GM12878 (cell line): ENCODE measurements around the gene PRKAR2B. TPM values are rescaled to one million over a fixed set of nuclear protein-coding genes. Genes with fewer than 3 reads are reported as not detected.

Experiments used
- ATAC-seq: fragments of 200-7000 bp; cut with Tn5 transposase; 3 replicates; pipeline ENCODE4 v1.9.1; 2020; ENCODE audit warnings: mild to moderate bottlenecking, moderate library complexity
- Bru-seq: library from RNA; stranded (reverse); fragments of 400-500 nt; gene quantifications from one replicate; lab custom pipeline; 2021; lab: Mats Ljungman, UMichigan
- BruChase-seq, 2 experiments: library from RNA; stranded (reverse); fragments of 400-500 nt; gene quantifications; one replicate each; lab custom pipeline; 2021; lab: Mats Ljungman, UMichigan
- BruUV-seq: library from RNA; stranded (reverse); fragments of 400-500 nt; replicated peaks from 2 replicates; lab custom pipeline; 2021; lab: Mats Ljungman, UMichigan
- CTCF ChIA-PET: fragments of 300-600 bp; sonication (Branson Sonifier 250); formaldehyde crosslinking; extraction: SDS; loops from one replicate; lab custom pipeline; 2021; ENCODE audit warnings: inconsistent platforms; lab: Yijun Ruan, JAX
- POLR2A ChIA-PET: fragments of 350-600 bp; formaldehyde crosslinking; extraction: SDS; loops from one replicate; lab custom pipeline; 2021; ENCODE audit warnings: inconsistent platforms; lab: Charles Lee
- RAD21 ChIA-PET: fragments of 300-600 bp; sonication (Branson Sonifier 250); formaldehyde crosslinking; loops from one replicate; lab custom pipeline; 2023; ENCODE audit warnings: antibody characterized with exemption; ENCODE audit not compliant: unreplicated experiment; lab: Charles Lee
- SMC1A ChIA-PET: fragments of 300-600 bp; sonication (Branson Sonifier 250); formaldehyde crosslinking; loops from one replicate; lab custom pipeline; 2023; ENCODE audit not compliant: unreplicated experiment, uncharacterized antibody; lab: Charles Lee
- DNase-seq: peaks from one replicate; pipeline ENCODE4 v3.0.0-alpha.2; 2011; ENCODE audit warnings: low read depth, low spot score
- FAIRE-seq: peaks from 3 replicates; lab custom pipeline; 2011; peaks lifted over from hg19 to GRCh38; lab: Jason Lieb, UNC
- H2AFZ ChIP-seq: 2 replicates; pipeline ENCODE4 v1.6.0; 2011; ENCODE audit warnings: low read depth, low read length, control low read depth; ENCODE audit not compliant: control insufficient read depth
- H3K27ac ChIP-seq: 2 replicates; pipeline ENCODE4 v1.5.1; 2011; ENCODE audit warnings: control low read depth; ENCODE audit not compliant: control insufficient read depth, insufficient read depth
- H3K27me3 ChIP-seq, 2 experiments: replicated peaks in 1 of 2; 2 replicates each; pipeline versions ENCODE4 v1.6.0 to v1.6.1; 2011; ENCODE audit warnings: low read length in 1 of 2; ENCODE audit not compliant: control insufficient read depth in 2 of 2, insufficient read depth in 2 of 2
- H3K36me3 ChIP-seq, 2 experiments: 2 replicates each; pipeline ENCODE4 v1.5.1; 2011; ENCODE audit warnings: low read length in 1 of 2; ENCODE audit not compliant: control insufficient read depth in 2 of 2, insufficient read depth in 2 of 2
- H3K4me1 ChIP-seq: 2 replicates; pipeline ENCODE4 v1.6.1; 2011; ENCODE audit warnings: mild to moderate bottlenecking, low read length, moderate library complexity, mixed read lengths; ENCODE audit not compliant: control insufficient read depth, insufficient read depth
- H3K4me2 ChIP-seq: 2 replicates; pipeline ENCODE4 v1.6.0; 2011; ENCODE audit warnings: control low read depth; ENCODE audit not compliant: control insufficient read depth, insufficient read depth
- H3K4me3 ChIP-seq: fragments of 200-600 bp; sonication (generic); 2 replicates; pipeline ENCODE4 v1.5.1; 2016
- H3K79me2 ChIP-seq: 2 replicates; pipeline ENCODE4 v1.6.0; 2011; ENCODE audit warnings: low read length; ENCODE audit not compliant: control insufficient read depth, insufficient read depth
- H3K9ac ChIP-seq: 2 replicates; pipeline ENCODE4 v1.8.0; 2011; ENCODE audit warnings: low read length, control low read depth, mixed read lengths; ENCODE audit not compliant: control insufficient read depth, insufficient read depth
- H3K9me3 ChIP-seq: replicated peaks from 3 replicates; pipeline ENCODE4 v1.5.1; 2011; ENCODE audit warnings: mild to moderate bottlenecking, low read length; ENCODE audit not compliant: control insufficient read depth, insufficient read depth
- H4K20me1 ChIP-seq: 2 replicates; pipeline ENCODE4 v1.6.0; 2011; ENCODE audit not compliant: control insufficient read depth, insufficient read depth
- ASH2L ChIP-seq: fragments of 300-600, 200-600 bp; sonication (generic); IDR thresholded peaks from 2 replicates; pipeline ENCODE4 v1.6.1; 2017; ENCODE audit warnings: low read depth, mild to moderate bottlenecking, borderline replicate concordance
- BCL11A ChIP-seq: IDR thresholded peaks from 2 replicates; pipeline ENCODE4 v1.6.1; 2011; ENCODE audit warnings: low read depth, low read length
- CHD2 ChIP-seq: IDR thresholded peaks from 2 replicates; pipeline ENCODE4 v1.6.1; 2011; ENCODE audit warnings: low read depth, low read length, improper control_type of control experiment, borderline replicate concordance
- EP300 ChIP-seq, 2 experiments: fragments of 150-350 bp in 1 of 2; IDR thresholded peaks; 2 replicates each; pipeline ENCODE4 v1.6.1; 2011 to 2012; ENCODE audit warnings: low read depth in 2 of 2, low read length in 2 of 2, borderline replicate concordance in 1 of 2, improper control_type of control experiment in 1 of 2, inconsistent platforms in 1 of 2; ENCODE audit not compliant: control insufficient read depth in 1 of 2
- ESRRA ChIP-seq: IDR thresholded peaks from 2 replicates; pipeline ENCODE4 v1.6.1; 2012; ENCODE audit warnings: mild to moderate bottlenecking, low read length, improper control_type of control experiment
- FOS ChIP-seq: IDR thresholded peaks from 3 replicates; pipeline ENCODE4 v1.6.1; 2011; ENCODE audit warnings: borderline replicate concordance; ENCODE audit not compliant: insufficient read length; ENCODE audit errors: extremely low read depth
- LARP7 ChIP-seq: fragments of 450-650 bp; IDR thresholded peaks from 2 replicates; pipeline ENCODE4 v1.6.1; 2017; ENCODE audit warnings: mild to moderate bottlenecking
- MYB ChIP-seq: fragments of 150-350 bp; IDR thresholded peaks from 2 replicates; pipeline ENCODE4 v1.6.1; 2014; ENCODE audit warnings: mild to moderate bottlenecking, low read depth, low read length, borderline replicate concordance
- NBN ChIP-seq: fragments of 450-650 bp; IDR thresholded peaks from 2 replicates; pipeline ENCODE4 v1.6.1; 2016
- POLR2AphosphoS5 ChIP-seq: IDR thresholded peaks from 2 replicates; pipeline ENCODE4 v1.6.1; 2011; ENCODE audit warnings: mild to moderate bottlenecking, low read length, inconsistent platforms
- RELA ChIP-seq: fragments of 450-650 bp; IDR thresholded peaks from 2 replicates; pipeline ENCODE4 v1.8.0; 2014; ENCODE audit warnings: borderline replicate concordance; ENCODE audit not compliant: partially characterized antibody
- RFX5 ChIP-seq: IDR thresholded peaks from 2 replicates; pipeline ENCODE4 v1.6.1; 2011; ENCODE audit warnings: low read depth, low read length, improper control_type of control experiment
- SIN3A ChIP-seq: IDR thresholded peaks from 2 replicates; pipeline ENCODE4 v1.6.1; 2012; ENCODE audit warnings: low read depth, low read length, improper control_type of control experiment
- SUZ12 ChIP-seq: fragments of 200-600 bp; sonication (generic); IDR thresholded peaks from one replicate; pipeline ENCODE4 v1.6.1; 2018; ENCODE audit warnings: antibody characterized with exemption, mild to moderate bottlenecking; ENCODE audit not compliant: unreplicated experiment
- ZNF207 ChIP-seq: fragments of 450-650 bp; IDR thresholded peaks from 2 replicates; pipeline ENCODE4 v1.6.1; 2014; ENCODE audit warnings: antibody characterized with exemption, mild to moderate bottlenecking, borderline replicate concordance
- WGBS: methylation state at CpG from one replicate; pipeline ENCODE4 v1.1.6; 2016; ENCODE audit warnings: low lambda C conversion rate; ENCODE audit not compliant: insufficient replicate concordance, insufficient coverage; ENCODE audit errors: missing lambda C conversion rate; 5-methylcytosine and 5-hydroxymethylcytosine counted together
- in situ Hi-C: fragments of 300-500 bp; cut with MboI; formaldehyde crosslinking; loops from 9 replicates; pipeline ENCODE4 v1.14.3; 2018; ENCODE audit warnings: mixed read lengths
- intact Hi-C: fragments of 100-400 bp; cut with micrococcal nuclease; formaldehyde crosslinking; loops from one replicate; pipeline ENCODE4 v1.14.2; 2022; ENCODE audit not compliant: unreplicated experiment
- long read RNA-seq, 2 experiments: library from polyadenylated mRNA; unstranded; transcript quantifications; one replicate each; pipeline ENCODE4 v2.0.0, GENCODE V29; 2019 to 2020
- polyA minus RNA-seq, 3 experiments: library from RNA; depleted of rRNA, polyadenylated mRNA; stranded (reverse); fragments of >200 nt; gene quantifications; 2 replicates each; pipeline ENCODE4 v1.2.3, GENCODE V29; 2011
- polyA plus RNA-seq, 11 experiments: library from polyadenylated mRNA; depleted of rRNA in 4 of 11; unstranded in 6 of 11; stranded (reverse) in 5 of 11; fragments of >200 nt; fragmentation: Nextera tagmentation in 4 of 11; fragmentation: Illumina TruSeq in 1 of 11; extraction: Ambion mirVana in 4 of 11; extraction: Trizol in 1 of 11; gene quantifications; 1 replicate in 1 of 11; 2 replicates in 10 of 11; pipeline versions ENCODE4 v1.2.1 to v1.2.3, GENCODE V29; 2011 to 2016; ENCODE audit warnings: inconsistent platforms in 2 of 11, missing spikeins in 2 of 11, low read depth in 1 of 11
- total RNA-seq, 4 experiments: library from RNA; depleted of rRNA in 3 of 4; stranded (reverse); fragments of >200 nt in 3 of 4; fragmentation: Illumina TruSeq in 1 of 4; extraction: Trizol in 1 of 4; gene quantifications; 2 replicates each; pipeline versions ENCODE4 v1.2.1 to v1.2.3, GENCODE V29; 2013 to 2021
- TF ChIP-seq, protein P1 (sequence below): fragments of 450-650 bp; IDR thresholded peaks from 2 replicates; pipeline ENCODE4 v1.6.1; 2018; ENCODE audit warnings: borderline replicate concordance, mild to moderate bottlenecking; ENCODE audit not compliant: partially characterized antibody
- TF ChIP-seq, protein P2 (sequence below): IDR thresholded peaks from 2 replicates; pipeline ENCODE4 v1.6.1; 2012; ENCODE audit warnings: low read depth, low read length, improper control_type of control experiment

Gene PRKAR2B
- total RNA-seq (2013; cell fraction: nucleolus; rRNA removed): not detected in 2 replicates
- total RNA-seq (2014; rRNA removed): not detected in 2 replicates
- 0.04 TPM in 1 of 2 replicates, not detected in the other for total RNA-seq (2014; rRNA removed; fragmentation: Illumina TruSeq; extraction: Trizol)
- 0.18 and 0.48 TPM in 2 replicates for total RNA-seq (2021)
- polyA plus RNA-seq (2011; ENCODE audit: low read depth): not detected
- polyA plus RNA-seq (2011; rRNA removed): 0.03 and 0.12 TPM in 2 replicates
- 0.02 and 0.03 TPM in 2 replicates for polyA plus RNA-seq (2011; cell fraction: cytosol; rRNA removed)
- not detected in 2 replicates for polyA plus RNA-seq (2011; cell fraction: nucleus; rRNA removed)
- 0.06 TPM in 1 of 2 replicates, not detected in the other for polyA plus RNA-seq (2012)
- polyA plus RNA-seq (2014; fragmentation: Illumina TruSeq; extraction: Trizol): 0.01 TPM in 1 of 2 replicates, not detected in the other
- polyA plus RNA-seq (2014; fragmentation: Nextera tagmentation; extraction: Ambion mirVana): under 1 TPM in 1 of 2 experiments, not detected in 1; 0.02 TPM
- not detected in 2 replicates for polyA plus RNA-seq (2014; rRNA removed)
- under 1 TPM in 1 of 2 experiments, not detected in 1; 0.06 TPM for polyA plus RNA-seq (2016; fragmentation: Nextera tagmentation; extraction: Ambion mirVana)
- 0.05 and 0.07 TPM in 2 replicates for polyA minus RNA-seq (2011; rRNA and poly(A)+ RNA removed)
- polyA minus RNA-seq (2011; cell fraction: cytosol; rRNA and poly(A)+ RNA removed): not detected in 2 replicates
- polyA minus RNA-seq (2011; cell fraction: nucleus; rRNA and poly(A)+ RNA removed): not detected in 2 replicates
- percentile 2 among the genes with signal in this experiment for Bru-seq, nascent RNA
- not detected for BruChase-seq, experiment 1, labeled RNA remaining after a 6-hour chase
- BruChase-seq, experiment 2, labeled RNA remaining after a 2-hour chase: percentile 2 among the genes with signal in this experiment
- long read RNA-seq, experiment 1: 0 reads
- long read RNA-seq, experiment 2: 0 reads

DNA sequence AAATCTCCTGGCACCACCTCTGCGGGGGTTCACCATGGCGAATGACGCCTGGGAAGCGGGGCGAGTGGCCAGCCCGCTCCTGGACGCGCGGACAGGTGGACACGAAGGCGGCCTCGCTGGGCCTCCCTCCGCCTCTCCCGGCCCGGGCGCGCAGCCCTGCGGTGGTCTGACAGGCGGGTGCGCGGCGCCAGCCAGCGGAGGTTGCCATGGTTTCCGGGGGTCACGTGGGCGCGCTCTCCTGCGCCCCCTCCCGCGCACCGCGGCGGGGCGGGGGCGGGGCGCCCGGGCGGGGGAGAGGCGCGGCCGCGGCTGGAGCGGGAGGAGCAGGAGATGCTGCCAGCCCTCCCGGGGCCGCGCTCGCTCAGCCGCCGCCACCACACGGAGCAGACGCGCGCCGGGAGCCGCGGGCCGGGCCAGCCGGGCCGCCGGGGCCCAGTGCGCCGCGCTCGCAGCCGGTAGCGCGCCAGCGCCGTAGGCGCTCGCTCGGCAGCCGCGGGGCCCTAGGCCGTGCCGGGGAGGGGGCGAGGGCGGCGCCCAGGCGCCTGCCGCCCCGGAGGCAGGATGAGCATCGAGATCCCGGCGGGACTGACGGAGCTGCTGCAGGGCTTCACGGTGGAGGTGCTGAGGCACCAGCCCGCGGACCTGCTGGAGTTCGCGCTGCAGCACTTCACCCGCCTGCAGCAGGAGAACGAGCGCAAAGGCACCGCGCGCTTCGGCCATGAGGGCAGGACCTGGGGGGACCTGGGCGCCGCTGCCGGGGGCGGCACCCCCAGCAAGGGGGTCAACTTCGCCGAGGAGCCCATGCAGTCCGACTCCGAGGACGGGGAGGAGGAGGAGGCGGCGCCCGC, at the start of gene PRKAR2B:
TSS of gene PRKAR2B (plus strand) at position 359 of the 848 bp plus-strand sequence. CDS start at position 562, 203 bp downstream.
- Histone ChIP-seq H3K4me3 (peak within 1 kb of the TSS; percentile 69), H3K9me3 (no peaks in the 10 kb centered on the region), H3K27ac (no peak within 1 kb of the TSS), H3K79me2 (no peaks in the 10 kb centered on the region), H2AFZ (no peak within 1 kb of the TSS; the same call in 1 of the 2 replicates), H3K9ac (no peak within 1 kb of the TSS), H3K36me3 (no peaks in the 10 kb centered on the region), H3K4me2 (peak within 1 kb of the TSS; percentile 87), H3K4me1 (no peaks in the 10 kb centered on the region), H3K27me3 (peaks cover 4 to 12% of the 10 kb centered on the region in 2 experiments; a peak in 3 of 4 replicates), H4K20me1 (no peaks in the 10 kb centered on the region)
- FAIRE-seq (no peak), ATAC-seq (peak; percentile 70), DNase-seq (no peak)
- ChIA-PET POLR2A (no interaction called here), RAD21 (no interaction called here), CTCF (no interaction called here), SMC1A (no interaction called here)
- WGBS: 5% methylated on average over 66 of the region's 110 CpGs
- in situ Hi-C loops (no loop called here), intact Hi-C loops (no loop called here)
- no TSS peak for BruUV-seq
- TF ChIP-seq, protein P1, sequence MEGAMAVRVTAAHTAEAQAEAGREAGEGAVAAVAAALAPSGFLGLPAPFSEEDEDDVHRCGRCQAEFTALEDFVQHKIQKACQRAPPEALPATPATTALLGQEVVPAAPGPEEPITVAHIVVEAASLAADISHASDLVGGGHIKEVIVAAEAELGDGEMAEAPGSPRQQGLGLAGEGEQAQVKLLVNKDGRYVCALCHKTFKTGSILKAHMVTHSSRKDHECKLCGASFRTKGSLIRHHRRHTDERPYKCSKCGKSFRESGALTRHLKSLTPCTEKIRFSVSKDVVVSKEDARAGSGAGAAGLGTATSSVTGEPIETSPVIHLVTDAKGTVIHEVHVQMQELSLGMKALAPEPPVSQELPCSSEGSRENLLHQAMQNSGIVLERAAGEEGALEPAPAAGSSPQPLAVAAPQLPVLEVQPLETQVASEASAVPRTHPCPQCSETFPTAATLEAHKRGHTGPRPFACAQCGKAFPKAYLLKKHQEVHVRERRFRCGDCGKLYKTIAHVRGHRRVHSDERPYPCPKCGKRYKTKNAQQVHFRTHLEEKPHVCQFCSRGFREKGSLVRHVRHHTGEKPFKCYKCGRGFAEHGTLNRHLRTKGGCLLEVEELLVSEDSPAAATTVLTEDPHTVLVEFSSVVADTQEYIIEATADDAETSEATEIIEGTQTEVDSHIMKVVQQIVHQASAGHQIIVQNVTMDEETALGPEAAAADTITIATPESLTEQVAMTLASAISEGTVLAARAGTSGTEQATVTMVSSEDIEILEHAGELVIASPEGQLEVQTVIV: no peak
- TF ChIP-seq RFX5 (no peak), MYB (no peak), ASH2L (no peak), LARP7 (no peak), BCL11A (no peak), NBN (no peak), SUZ12 (peak; percentile 15), EP300 (IDR thresholded peaks at IDR 0.05; ENCODE audit: borderline replicate concordance in 1 of 2, control insufficient read depth in 1 of 2, low read depth in 2 of 2, low read length in 2 of 2) (no peak), POLR2AphosphoS5 (no peak), ESRRA (no peak), ZNF207 (no peak), FOS (no peak), CHD2 (no peak), SIN3A (no peak), RELA (no peak)
- TF ChIP-seq, protein P2, sequence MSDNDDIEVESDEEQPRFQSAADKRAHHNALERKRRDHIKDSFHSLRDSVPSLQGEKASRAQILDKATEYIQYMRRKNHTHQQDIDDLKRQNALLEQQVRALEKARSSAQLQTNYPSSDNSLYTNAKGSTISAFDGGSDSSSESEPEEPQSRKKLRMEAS: no peak
